OCI-LY7 (cell line): ENCODE results near the gene COL5A2.

Experiments
- EZH2phosphoT487 ChIP-seq: fragments of 200-600 bp; sonication (generic); IDR thresholded peaks from 2 replicates; pipeline ENCODE4 v1.6.1; 2018; ENCODE audit warnings: low read depth, borderline replicate concordance, mild to moderate bottlenecking, mixed run types, antibody characterized with exemption, low read length, moderate library complexity, mixed read lengths
- TF ChIP-seq, protein P1 (sequence below): fragments of 200-600 bp; sonication (generic); conservative IDR thresholded peaks from 2 replicates; pipeline ENCODE4 v1.5.1; 2014; ENCODE audit warnings: mild to moderate bottlenecking, antibody characterized with exemption, low read length, moderate library complexity, mixed read lengths

DNA sequence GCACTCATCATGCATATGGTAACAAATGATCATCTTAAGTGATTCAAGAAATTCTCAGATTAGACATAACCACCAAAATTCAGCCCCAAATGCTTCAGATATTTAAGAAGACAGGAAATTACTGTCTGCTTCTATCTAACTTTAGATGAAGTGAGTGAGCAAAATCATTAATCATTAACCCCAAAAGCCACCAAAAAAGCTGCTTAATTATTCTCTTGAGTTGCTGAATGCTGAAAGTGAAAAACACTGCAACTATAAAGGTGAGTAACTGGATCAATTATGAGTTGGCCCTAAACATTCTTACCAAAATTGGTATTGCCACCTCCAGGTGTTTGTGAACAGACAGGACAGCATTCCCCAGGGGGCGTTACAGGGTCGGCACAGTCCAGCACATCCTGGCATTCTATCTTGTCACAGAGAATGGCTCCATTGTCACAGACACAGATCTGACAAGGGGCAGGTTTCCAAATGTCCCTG is 69.6 kb downstream of the COL5A2 start:
- TF ChIP-seq, protein P1, sequence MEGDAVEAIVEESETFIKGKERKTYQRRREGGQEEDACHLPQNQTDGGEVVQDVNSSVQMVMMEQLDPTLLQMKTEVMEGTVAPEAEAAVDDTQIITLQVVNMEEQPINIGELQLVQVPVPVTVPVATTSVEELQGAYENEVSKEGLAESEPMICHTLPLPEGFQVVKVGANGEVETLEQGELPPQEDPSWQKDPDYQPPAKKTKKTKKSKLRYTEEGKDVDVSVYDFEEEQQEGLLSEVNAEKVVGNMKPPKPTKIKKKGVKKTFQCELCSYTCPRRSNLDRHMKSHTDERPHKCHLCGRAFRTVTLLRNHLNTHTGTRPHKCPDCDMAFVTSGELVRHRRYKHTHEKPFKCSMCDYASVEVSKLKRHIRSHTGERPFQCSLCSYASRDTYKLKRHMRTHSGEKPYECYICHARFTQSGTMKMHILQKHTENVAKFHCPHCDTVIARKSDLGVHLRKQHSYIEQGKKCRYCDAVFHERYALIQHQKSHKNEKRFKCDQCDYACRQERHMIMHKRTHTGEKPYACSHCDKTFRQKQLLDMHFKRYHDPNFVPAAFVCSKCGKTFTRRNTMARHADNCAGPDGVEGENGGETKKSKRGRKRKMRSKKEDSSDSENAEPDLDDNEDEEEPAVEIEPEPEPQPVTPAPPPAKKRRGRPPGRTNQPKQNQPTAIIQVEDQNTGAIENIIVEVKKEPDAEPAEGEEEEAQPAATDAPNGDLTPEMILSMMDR = no peak
- no peak for TF ChIP-seq EZH2phosphoT487
